Stimulated activated CD8-positive, alpha-beta memory T cell treated with anti-CD3 and anti-CD28 coated beads, Interleukin-4, amount 100 ng/mL, for 24 hours (primary cell): Measurements from ENCODE around the gene BABAM2.
"Not testable (repeated sequence)": the region's sequence is repeated elsewhere in the genome, so short reads cannot be mapped to it uniquely, and the experiment has no call there.

Experiments used
- DNase-seq: peaks from one replicate; pipeline ENCODE4 v3.0.0-alpha.2; 2020; ENCODE audit warnings: low read depth

BABAM2 gene

DNA sequence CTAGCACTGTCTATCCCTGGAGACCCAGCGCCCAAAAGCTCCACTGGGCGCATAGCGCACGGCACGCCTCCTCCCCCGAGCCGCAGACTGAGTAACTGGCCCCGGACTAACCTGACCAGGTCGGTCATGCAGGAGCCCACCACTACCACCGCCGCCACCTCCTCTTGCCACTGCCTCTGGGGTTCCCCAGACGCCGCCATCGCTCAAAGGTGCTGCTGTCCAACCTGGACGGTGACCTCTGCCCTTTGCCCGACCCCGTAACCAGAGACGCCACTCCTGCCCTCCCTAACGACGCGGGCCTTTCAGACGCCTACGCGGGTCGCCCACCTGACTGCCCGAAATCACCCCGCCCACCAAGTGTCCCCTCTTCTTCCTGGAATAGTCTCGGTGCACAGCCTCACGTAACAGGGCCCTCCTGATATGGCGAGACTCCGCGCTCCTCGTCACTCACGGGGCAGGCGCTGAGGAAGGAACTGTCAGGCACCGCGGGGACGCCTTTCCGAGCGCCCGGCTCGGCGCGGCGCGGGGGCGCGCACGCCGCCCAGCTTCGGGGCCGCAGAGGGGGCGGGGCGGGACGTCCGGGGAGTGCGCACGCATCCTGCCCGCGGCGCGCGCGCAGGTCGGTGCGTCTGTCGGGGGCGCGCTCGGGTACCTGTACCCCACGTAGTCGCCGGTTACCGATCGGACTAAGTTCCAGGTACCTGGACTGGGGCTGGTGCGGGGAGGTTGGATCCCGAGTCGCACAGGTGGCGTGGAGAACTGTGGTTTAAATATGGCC lies at the start of gene BABAM2, which contains the start of gene RBKS:
Gene BABAM2 (plus strand): TSS at position 584 of the 778 bp plus-strand sequence. CDS start 3,828 bp downstream, outside the sequence.
Gene RBKS (minus strand): TSS at position 242 of the 778 bp plus-strand sequence. CDS start 42 bp downstream, at position 200.
- peak; percentile 80 for DNase-seq

DNA sequence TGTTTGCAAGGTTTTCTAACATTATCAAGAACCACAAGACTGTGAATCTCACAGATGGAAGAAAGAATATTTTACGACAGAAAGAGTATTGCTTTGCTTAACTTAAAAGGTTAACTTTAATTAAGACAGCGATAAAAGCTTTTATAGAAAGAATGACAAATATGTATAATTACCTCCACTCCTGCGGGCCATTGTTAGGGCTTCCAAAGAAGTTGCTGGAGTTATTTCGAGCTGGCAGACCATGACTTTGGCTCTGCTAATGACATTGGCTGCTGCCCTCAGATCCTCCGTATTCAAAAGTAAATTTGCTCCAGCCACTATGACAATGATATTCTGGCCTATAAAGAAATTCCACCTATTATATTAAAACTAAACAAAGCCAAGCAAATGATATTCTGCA lies 47.6 kb upstream of the BABAM2 start:
- DNase-seq = no peak

DNA sequence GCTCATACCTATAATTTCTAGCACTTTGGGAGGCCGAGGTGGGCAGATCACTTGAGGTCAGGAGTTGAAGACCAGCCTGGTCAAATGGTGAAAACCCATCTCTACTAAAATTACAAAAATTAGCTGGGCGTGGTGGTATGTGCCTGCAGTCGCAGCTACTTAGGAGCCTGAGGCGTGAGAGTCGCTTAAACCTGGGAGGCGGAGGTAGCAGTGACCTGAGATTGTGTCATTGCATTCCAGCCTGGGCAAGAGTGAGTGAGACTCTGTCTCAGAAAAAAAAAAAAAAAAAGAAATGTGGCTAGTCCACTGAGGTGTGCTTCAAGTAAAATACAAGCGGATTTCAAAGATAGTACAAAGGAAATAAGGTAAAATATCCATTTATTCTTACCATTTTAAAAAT lies 46.5 kb upstream of the BABAM2 start:
- DNase-seq = no peak

DNA sequence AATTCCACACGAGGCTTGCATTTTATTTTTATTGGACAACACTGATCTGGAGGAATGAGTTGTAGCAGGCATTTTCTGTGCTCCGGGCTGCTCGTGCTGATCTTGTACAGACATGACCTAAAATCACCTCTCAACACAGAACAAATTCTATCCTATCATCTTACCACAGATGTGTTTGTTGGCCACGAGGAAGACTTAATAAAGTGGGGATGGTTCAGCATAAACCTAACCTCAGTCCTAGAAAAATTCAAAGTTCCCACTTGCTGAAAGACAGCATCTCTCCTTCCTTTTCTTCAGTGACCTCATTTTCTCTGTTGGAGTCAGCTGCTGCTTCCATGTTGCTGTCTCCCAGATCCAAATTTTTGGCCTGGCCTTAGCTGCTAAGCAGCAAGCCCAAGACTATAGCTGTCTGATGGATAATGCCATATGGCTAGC lies 45.7 kb upstream of the BABAM2 start:
- no peak for DNase-seq

DNA sequence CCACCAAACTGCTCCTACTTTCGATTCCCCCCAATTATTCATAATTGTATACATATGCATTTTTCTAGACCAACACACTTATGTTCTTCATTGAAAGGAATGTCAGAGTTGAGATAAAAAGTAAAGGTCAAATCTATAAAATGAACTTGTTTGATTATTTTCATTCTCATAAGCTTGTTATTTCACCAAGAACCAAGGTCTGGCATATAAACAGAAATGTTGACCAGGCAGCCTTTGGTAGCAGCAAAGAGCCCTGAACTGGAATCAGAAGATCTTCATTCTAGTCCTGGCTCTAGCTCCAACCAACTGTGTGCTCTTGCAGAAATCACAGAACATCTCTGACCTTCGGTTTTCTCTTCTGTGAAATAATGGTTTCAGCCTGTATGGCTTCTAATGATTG lies 43.2 kb upstream of the BABAM2 start:
- no peak for DNase-seq

DNA sequence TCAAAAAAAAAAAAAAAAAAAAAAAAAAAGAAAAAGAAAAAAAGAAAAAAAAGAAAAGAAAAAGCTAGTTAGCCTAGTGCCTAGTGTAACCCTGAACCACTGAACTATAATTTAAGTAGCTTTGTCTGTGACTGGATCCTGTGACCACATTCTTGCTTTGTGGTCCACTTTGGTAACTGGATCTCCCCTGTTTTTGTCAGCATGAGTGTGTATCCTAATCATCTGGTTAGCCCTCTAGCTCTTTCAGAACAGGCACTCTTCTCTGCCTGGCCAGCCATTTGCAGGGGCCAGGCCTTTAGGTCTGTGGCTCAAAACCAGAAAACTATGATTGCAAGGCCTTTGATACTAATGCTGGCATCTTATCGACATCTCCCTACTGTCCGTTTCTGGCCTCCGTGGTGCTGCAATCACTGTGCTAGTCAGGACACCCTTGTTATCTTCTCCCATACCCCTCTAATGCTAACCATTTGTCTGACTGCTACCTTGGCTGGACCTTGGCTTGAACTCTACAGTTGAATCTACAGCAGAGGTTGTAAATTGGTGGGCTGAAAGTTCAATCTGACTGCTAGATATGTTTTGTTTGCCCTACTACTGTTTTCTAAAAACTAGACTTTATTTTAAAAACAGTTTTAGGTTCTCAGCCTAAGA lies 40.8 kb upstream of the BABAM2 start:
- no peak for DNase-seq

DNA sequence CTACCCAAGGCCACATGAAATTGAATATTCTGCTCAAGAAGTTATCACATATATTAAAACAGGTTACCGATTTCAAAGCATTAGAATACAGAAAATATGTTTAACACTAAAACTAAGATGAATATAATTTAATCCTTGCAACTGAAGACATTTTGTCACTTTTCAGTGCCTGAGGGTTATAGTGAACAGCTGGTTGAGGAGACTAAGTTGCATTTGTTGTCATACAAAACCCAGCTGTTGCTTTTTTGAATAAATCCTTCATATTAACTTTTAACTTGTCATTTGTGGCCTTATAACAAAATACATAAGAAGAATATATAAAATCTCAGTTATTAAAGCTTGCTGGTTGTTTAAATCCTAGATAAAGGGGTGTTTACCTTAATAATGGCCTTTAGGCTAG lies 37.8 kb upstream of the BABAM2 start:
- no peak for DNase-seq

DNA sequence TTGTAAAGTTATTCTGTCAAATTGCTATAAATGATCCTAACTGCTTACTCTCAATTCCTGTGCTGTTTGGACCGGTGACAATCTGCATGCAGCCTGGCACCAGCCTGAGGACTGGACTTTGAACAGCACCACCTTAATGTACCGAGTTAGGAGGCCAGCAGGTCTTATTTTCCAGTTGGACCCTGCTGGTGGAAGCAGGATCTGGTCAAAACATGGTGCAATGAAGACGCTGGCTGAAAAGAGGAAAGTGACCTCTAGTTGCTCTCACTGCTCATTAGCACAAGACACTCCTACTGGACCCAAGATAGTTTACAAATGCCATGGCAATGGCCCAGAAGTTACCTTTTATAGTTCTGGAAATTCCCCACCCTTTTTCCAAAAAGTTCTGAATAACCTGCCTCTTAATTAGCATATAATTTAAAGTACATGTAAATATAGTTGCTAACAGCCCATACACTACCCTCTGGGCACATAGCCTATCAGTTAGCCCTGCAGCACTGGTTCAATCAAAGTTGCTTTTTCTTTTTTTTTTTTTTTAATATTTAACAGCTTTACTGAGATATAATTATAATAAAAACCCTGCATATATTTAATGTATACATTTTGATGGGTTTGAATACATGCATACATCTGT lies 36.2 kb upstream of the BABAM2 start:
- no peak for DNase-seq

DNA sequence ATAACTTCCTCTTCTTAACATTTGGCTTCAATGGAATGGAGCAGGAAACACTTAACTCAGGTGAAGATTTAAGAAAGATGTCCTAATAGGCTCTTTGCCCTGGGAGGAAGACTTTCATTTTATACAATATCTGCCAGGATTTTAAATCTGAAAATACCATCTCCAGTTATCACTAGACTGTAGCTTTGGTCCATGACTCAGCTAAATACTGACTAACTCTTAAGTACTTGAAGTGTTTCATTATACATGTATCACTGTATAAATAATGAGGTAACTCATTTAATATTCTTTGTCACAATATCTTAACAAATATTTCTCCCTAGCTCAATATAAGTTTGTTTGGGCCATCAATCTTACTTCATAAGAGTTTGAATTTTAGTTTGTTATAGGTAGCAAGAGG lies 35.1 kb upstream of the BABAM2 start:
- no peak for DNase-seq

DNA sequence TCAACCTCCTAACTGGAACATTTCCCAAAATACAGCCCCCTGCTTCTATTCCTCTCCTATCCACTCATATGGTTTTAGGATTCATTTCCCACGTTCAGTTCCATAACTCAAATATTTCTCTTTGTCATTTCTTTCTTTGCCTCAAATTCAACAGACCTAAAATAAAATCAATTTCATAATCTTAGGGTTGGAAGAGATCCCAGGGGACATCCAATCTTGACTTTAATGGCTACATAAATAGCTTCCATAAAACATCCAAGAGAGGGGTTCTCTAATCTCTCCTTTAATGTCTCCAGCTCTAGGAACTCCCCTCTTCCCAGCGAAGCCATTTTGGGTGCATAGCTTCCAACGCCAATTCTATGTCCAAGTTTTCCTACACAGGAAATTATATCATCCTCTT lies 34.1 kb upstream of the BABAM2 start:
- DNase-seq = no peak

DNA sequence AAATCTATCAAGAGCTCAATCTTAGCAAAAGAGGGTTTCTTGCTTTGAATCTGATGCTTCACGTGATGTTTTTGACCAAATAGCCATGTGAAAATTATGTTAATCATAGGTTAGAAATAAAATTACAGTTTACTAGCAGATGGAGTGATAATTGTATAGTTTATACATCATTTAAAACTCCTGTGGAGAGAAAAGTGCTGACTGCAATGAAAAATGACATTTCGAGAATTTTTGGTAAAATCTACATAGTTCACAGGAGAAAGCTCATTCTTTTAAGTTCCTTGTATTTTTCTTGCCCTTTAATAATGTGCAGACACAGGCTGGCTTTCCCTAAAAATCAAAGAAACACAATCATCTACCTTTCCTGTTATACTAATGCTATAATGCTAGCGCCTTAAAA lies 33.6 kb upstream of the BABAM2 start:
- DNase-seq = no peak

DNA sequence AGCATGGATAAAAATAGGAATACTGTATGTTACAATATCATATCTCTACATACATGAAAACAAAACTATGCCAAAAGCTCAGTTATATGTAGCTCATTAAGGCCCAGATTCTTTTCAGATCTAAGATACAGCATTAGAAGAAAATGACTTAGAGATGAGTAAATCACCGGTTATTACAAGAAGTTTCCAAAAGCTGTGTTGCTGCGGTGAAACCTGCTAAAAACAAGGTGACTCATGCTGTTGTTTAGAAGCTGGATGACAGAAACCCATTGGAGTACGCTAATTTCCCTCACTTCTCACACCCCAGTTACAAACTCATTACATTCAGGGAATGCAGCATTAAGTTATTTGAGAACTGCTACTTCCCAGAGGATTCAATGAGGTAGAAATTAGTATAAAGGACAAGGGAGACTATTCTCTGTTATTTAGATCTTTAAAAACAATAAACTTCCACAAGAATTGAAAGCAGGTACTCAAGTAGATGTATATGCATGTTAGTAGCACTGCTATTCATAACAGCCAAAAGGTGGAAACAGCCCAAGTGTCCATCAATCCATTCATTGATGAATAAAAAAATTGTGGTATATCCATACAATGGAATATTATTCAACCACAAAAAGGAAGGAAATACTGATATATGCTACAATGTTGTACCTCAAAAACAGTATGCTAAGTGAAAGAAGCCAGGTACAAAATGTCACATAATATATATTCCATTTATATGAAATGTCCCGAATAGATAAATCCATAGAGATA lies 32.9 kb upstream of the BABAM2 start:
- no peak for DNase-seq

DNA sequence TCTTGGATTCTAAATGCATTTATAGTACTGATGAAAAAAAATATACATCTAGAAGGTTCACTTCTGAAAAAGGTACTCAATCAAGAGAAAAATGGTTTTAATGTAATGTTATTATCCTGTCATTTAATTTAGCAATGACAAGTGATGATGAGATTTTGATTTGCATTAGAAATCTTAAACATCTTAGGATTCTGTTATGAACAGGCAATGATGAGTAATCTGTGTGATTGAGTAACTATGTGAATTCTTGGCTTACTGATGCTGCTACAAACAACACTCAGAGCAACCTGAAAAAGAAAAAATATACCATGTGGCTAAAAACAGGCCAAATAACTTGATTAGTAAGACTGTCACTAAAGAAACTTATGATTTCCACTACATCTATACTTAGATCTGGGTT lies 30.4 kb upstream of the BABAM2 start:
- no peak for DNase-seq

DNA sequence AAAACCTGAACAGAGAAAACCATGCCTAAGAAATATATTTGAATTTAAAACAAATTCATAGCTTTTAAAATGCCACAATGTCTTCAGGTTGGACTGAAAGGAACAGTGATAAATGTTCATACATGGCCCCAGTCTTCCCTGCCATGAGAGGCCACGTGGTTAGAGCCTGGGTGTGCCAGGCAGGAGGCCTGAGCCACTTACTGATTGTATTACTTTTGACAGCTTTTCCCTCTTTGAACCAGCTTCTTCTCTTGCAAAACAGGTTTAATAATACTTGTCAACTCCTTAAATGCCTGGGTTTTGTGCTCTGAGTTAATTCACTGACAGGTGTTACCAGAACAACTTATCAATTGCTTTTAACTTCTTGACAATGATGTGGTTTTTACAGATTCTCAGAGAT lies 27.4 kb upstream of the BABAM2 start:
- DNase-seq = no peak

DNA sequence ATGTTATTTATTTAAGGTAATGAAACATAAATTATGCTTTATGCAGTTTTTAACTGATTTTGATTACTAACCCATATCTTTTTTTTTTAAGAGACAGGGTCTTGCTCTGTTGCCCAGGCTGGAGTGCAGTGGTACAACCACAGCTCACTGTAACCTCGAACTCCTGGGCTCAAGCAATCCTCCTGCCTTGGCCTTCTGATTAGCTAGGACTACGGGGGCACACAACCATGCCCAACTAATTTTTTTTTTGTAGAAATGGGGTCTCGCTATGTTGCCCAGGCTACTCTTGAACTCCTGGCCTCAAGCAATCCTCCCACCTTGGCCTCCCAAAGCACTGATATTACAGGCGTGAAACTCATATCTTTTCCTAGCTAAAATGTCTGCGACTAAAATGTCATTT lies 26.6 kb upstream of the BABAM2 start:
- DNase-seq = not testable (repeated sequence)

DNA sequence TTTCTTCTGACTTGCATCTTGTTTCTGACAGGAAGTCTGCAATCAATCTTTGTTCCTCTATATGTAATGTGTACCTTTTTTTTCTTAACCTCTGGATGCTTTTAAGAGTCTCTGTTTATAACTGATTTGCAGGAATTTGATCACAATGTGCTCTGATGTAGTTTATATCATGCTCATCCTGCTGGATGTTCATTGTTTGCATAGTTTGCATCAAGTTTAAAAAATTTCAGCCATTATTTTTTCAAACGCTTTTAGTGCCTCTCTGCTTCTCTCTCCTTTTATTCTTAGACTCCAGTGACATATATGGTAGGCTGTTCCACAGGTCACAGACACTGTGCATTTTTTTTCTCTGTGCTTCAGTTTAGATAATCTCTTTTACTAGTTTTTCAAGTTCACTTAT lies 24.3 kb upstream of the BABAM2 start:
- DNase-seq = no peak

DNA sequence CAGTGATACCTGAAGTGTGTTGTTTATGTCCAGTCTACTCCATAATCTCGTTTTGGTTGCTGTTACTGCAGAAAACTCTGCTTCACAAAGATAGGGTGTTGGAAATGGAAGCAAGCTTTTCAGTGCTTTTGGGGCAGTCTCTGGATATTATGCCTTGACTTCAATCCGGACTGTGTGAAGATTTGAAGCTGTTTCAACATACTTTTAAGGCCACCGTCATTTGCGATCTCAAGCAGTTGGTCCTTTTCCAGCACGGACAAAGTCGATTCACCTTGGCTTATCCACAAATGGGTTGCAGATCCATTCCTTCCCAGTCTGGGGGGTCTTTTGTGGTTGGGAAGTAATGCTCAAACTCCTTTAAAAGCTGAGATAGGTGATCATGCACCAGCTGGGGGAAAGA lies 20.8 kb upstream of the BABAM2 start:
- no peak for DNase-seq

DNA sequence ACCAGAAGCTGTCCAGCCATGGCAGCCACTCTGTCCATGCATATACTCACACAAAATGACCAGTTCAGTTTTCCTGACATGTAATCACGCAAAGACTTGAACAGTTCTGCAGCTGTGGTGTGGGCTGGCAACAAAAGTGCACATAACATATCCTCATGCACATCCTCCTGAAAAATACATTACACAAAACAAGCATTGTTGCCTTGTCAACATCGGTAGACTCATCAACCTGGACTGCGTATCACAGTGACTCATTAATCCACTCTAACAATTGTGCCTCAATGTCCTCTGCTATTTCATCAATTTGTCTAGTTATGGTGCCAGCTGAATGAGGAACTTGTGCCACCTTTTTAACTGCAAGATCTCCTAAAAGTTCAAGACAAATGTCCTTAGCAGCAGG lies 19.8 kb upstream of the BABAM2 start:
- no peak for DNase-seq

DNA sequence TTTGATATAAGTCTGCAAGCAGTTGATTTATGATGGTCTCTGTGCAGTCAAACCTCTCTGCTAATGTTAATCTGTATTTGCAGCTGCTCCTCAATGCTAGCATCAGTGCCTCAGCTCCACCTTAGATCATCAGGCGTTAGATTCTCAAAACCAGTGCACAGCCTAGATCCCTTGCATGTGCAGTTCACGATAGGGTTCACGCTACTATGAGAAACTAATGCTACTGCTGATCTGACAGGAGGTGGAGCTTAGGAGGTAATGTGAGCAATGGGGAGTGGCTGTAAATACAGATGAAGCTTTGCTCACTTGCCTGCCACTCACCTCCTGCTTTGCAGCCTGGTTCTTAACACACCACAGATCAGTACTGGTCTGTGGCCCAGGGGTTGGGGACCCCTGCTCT lies 18.7 kb upstream of the BABAM2 start:
- no peak for DNase-seq

DNA sequence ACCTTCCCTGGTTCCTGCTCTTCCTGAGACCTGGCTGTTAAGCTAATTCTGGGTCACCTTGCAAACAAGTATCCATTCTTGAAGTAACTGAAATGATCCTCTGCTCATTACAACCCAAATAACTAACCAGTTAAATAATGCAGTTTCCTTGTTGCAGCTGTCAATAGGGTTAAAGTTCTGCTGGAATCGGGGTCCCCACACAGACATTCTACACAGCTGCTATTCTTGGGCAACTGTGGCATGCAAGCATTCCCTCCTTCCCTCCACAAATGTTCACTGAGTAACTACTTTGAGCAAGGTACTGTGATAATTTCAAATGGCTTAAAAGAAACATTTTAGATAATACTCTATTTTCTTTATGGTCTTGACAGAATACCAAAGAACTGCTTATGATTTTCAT lies 17.4 kb upstream of the BABAM2 start:
- no peak for DNase-seq

DNA sequence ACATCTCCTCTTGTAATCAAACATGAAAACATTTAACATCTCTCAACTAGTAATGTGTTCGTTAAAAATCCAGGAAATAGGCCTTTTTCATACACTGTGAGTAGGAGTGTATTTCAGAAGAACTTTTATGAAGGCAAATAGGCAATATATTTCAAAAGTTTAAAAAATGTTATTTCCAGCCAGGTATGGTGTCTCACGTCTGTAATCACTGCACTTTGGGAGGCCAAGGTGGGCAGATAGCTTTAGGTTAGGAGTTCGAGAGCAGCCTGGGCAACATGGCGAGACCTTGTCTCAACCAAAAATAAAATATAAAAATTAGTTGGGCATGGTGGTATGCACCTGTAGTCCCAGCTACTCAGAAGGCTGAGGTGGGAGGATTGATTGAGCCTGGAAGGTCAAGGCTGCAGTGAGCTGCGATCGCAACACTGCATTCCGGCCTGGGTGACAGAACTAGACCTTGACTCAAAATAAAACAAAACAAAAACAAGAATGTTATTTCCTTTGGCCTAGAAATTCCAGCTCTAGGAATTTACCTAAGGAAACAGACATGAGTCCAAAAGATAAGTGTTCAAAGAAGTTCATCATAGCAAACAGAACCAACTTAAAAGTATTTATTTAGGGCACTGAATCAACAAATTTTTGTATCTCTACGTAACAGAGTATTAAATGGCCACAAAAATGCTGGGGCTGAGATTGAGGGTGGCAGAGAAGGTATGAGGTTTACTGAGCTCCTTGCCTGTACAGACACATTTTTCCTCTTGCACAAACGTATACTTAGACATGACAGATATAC lies 15.2 kb upstream of the BABAM2 start:
- DNase-seq = no peak

DNA sequence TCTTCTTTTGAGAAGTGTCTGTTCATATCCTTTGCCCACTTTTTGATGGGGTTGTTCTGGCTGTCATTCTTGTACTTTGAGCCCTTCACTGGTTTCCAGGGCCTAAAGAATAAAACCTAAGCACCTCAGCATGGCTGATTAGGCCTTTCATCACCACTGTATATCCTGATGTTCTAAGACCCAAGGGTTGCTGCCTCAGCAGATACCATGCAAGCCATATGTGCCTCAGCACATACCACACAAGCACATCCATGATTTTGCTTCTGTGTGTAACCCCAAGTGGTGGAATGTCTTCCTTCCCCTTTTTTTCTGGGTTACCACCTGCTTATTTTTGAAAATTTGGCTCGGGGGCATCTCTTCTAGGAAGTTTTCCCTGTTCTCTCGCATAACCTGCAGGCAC lies 11.7 kb upstream of the BABAM2 start:
- no peak for DNase-seq
